Measurements from ENCODE around the gene FADS3.

The FADS3 gene

DNA sequence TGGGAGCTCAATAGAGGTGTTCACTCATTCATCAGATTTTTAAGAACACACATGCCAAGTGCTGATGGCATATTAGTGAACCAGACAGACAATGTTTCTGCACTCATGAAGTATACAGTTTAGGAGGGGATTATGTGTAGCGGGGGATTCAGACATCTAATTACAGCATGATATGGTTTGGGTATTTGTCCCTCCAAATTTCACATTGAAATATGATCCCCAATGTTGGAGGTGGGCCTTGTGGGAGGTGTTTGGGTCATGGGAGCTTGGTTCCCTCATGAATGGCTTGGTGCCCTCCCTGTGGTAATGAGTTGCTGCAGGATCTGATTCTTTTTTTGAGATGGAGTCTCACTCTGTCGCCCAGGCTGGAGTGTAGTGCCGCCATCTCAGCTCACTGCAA lies 34.9 kb upstream of the FADS3 start:
- Histone ChIP-seq H3K36me3 (replicated peaks) (no peaks in the 10 kb centered on the region), H3K4me3 (ENCODE audit: low read depth, low read length) (no peak overlapping the region), H3K27ac (no peak overlapping the region), H3K27me3 (replicated peaks) (no peaks in the 10 kb centered on the region)
- in situ Hi-C loops (cut with HindIII; ENCODE audit: low pct_ligation_motif_present, low sequenced_read_pairs): no loop called here
- no peak for DNase-seq
- TF ChIP-seq, protein P1, sequence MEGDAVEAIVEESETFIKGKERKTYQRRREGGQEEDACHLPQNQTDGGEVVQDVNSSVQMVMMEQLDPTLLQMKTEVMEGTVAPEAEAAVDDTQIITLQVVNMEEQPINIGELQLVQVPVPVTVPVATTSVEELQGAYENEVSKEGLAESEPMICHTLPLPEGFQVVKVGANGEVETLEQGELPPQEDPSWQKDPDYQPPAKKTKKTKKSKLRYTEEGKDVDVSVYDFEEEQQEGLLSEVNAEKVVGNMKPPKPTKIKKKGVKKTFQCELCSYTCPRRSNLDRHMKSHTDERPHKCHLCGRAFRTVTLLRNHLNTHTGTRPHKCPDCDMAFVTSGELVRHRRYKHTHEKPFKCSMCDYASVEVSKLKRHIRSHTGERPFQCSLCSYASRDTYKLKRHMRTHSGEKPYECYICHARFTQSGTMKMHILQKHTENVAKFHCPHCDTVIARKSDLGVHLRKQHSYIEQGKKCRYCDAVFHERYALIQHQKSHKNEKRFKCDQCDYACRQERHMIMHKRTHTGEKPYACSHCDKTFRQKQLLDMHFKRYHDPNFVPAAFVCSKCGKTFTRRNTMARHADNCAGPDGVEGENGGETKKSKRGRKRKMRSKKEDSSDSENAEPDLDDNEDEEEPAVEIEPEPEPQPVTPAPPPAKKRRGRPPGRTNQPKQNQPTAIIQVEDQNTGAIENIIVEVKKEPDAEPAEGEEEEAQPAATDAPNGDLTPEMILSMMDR (IDR thresholded peaks at IDR 0.05; ENCODE audit: low read depth, low read length, missing control alignments): no peak

DNA sequence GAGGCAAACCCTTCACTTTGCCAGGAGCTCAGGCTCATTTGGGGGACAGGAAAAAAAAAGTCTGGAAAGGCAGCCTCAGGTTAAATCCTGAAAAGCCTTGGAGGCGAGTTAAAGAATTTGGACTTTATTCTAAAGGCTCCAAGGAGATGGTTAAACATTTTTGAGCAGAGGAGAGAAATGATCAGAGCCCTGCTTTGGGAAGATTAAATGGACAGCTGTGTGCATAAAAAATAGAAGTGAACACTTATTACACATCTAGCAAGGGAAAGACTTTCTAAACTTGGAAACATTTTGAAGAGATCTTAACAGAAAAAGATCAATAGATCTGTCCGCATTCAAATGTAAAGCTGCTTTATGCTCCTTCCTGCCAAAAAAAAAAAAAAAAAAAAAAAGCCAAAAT lies 34.4 kb upstream of the FADS3 start:
- in situ Hi-C loops (cut with HindIII; ENCODE audit: low pct_ligation_motif_present, low sequenced_read_pairs): no loop called here
- DNase-seq: no peak
- TF ChIP-seq, protein P1 (IDR thresholded peaks at IDR 0.05; ENCODE audit: low read depth, low read length, missing control alignments): no peak
- Histone ChIP-seq H3K4me3 (ENCODE audit: low read depth, low read length) (no peak overlapping the region), H3K27me3 (replicated peaks) (no peaks in the 10 kb centered on the region), H3K27ac (no peak overlapping the region), H3K36me3 (replicated peaks) (no peaks in the 10 kb centered on the region)

DNA sequence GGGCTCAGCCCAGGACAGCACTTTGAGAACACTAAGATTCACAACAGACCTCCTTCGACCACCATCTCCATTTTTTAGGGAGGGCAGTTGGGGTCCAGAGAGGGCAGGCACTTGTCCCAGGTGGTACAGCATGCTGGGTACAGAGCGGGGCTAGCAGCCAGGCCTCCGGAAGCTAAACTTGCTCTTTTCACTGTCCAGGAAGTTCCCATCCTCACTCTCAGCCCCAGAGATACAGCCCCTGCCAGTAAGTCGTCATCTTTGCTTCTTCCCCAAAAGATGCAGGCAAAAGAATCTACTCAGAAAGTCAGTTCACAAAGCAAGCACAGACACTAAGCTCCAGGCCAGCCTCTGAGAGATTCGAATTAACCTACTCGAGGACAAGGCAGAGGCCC lies 32.7 kb upstream of the FADS3 start:
- DNase-seq: no peak
- TF ChIP-seq, protein P1 (IDR thresholded peaks at IDR 0.05; ENCODE audit: low read depth, low read length, missing control alignments): no peak
- Histone ChIP-seq H3K36me3 (replicated peaks) (no peaks in the 10 kb centered on the region), H3K27ac (no peak overlapping the region), H3K27me3 (replicated peaks) (peaks cover 4% of the 10 kb centered on the region), H3K4me3 (ENCODE audit: low read depth, low read length) (no peak overlapping the region)
- in situ Hi-C loops (cut with HindIII; ENCODE audit: low pct_ligation_motif_present, low sequenced_read_pairs): loop anchor here (25.0 kb wide), 1 partner anchor 188 kb away; the partner anchor contains the start of gene INCENP

DNA sequence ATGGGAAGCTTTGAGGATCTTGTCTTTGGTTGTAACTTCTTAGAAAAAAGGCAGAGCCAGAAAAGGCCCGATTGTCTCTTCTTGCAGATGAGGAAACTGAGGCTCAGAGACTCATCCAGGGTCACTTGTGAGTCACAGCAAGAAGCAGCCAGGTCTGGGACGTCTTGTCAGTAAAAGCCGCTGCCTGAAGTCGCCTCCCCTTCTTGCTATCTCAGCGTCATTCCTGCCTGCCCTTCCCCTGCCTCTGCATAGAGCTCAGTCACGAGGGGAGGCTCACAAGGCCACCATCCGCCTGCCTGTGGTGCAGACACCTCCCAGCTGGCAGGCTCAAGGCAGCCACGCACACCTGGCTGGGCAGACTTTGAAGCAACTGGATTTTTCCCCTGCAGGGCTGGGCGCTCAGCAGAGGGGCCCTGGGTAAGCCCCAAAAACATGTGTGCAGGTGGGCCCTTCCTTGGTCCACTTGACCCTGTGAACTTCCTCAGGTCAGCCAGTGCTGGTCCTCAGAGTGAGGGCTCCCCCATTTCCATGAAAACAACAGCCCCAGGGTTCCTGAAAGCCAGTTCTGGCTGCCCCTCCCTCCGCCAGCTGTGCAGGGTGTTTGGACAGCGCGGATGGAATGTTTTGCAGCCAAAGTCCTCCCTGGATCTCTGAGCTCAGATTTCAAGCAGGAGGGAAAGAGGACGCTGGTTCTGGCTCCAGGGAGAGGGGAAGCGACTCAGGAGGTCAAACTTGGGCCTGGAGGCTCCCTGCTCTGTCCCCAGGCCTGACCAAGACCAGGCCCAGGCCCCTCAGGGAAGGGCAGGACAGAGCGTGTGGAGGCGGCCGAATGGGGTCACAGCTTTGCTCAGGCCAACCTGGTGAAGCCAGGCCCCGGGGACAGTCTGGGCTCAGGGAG lies 32.1 kb upstream of the FADS3 start:
- no peak overlapping the region for H3K4me3 ChIP-seq (ENCODE audit: low read depth, low read length)

DNA sequence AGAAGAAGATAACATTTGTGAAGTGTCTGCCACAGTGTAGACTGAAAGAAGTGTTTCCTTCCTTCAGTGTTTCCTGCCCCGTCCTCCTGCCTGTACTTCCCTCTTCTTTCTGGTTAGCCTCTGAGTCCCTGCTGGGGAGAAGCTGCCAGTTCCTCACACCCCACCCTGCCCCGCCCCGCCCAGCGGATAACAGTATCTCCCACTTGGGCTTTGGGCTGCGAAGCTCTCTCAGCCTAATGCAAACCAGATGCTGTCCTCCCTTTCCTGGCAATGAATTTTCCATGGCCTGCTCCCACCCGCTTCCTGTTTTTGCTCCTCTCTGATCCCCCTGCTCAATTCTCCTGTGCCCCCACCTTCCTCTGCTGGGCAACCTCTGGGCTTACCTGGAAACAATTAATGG lies 31.2 kb upstream of the FADS3 start:
- in situ Hi-C loops (cut with HindIII; ENCODE audit: low pct_ligation_motif_present, low sequenced_read_pairs): loop anchor here (25.0 kb wide), 1 partner anchor 190 kb away; the partner anchor contains the start of gene INCENP
- peaks cover 15% of the 10 kb centered on the region for H3K27me3 ChIP-seq (replicated peaks)
- TF ChIP-seq, protein P1 (IDR thresholded peaks at IDR 0.05; ENCODE audit: low read depth, low read length, missing control alignments): no peak
- no peak overlapping the region for H3K27ac ChIP-seq
- H3K36me3 ChIP-seq (replicated peaks): no peaks in the 10 kb centered on the region
- peak; percentile 11 for DNase-seq
- H3K4me3 ChIP-seq (ENCODE audit: low read depth, low read length): no peak overlapping the region

More for the DNA sequence above, 32.1 kb upstream of the FADS3 start:
- in situ Hi-C loops (cut with HindIII; ENCODE audit: low pct_ligation_motif_present, low sequenced_read_pairs): loop anchor here (25.0 kb wide), 1 partner anchor 189 kb away; the partner anchor contains the start of gene INCENP
- H3K27ac ChIP-seq: no peak overlapping the region
- DNase-seq: peak; percentile 52
- TF ChIP-seq, protein P1 (IDR thresholded peaks at IDR 0.05; ENCODE audit: low read depth, low read length, missing control alignments): no peak
- peaks cover 8% of the 10 kb centered on the region for H3K27me3 ChIP-seq (replicated peaks)
- no peaks in the 10 kb centered on the region for H3K36me3 ChIP-seq (replicated peaks)
